GM19043 (cell line): ENCODE results near the gene SH2D3A.
"Not testable (repeated sequence)": the region's sequence is repeated elsewhere in the genome, so short reads cannot be mapped to it uniquely, and the experiment has no call there.

Experiments used
- ATAC-seq: cut with Tn5 transposase; IDR thresholded peaks from one replicate; pipeline ENCODE4 v1.9.1; 2021; ENCODE audit warnings: low read depth; ENCODE audit not compliant: unreplicated experiment

Gene SH2D3A

GRCh38 chr19:6710273-6711077 is 56.8 kb downstream of the SH2D3A start:
- no peak for ATAC-seq

GRCh38 chr19:6709549-6709948 is 57.7 kb downstream of the SH2D3A start:
- ATAC-seq: no peak

GRCh38 chr19:6708913-6709312 is 58.3 kb downstream of the SH2D3A start:
- not testable (repeated sequence) for ATAC-seq

- no peak for ATAC-seq
These were observed 58.9 kb downstream of the SH2D3A start for GRCh38 chr19:6708346-6708745.

- ATAC-seq: no peak
These were observed 59.6 kb downstream of the SH2D3A start for GRCh38 chr19:6707658-6708018.

GRCh38 chr19:6707011-6707657 is 60.1 kb downstream of the SH2D3A start:
- ATAC-seq: no peak

GRCh38 chr19:6706633-6706958 is 60.6 kb downstream of the SH2D3A start:
- ATAC-seq: no peak

- no peak for ATAC-seq
These were observed 61.2 kb downstream of the SH2D3A start for GRCh38 chr19:6705931-6706632.
